Measurements from ENCODE around the gene KRTAP26-1. TPM values are rescaled to one million over a fixed set of nuclear protein-coding genes. Genes with fewer than 3 reads are reported as not detected.
A peak's percentile ranks its signal among the peaks of the same experiment; 100 is the strongest.

KRTAP26-1 gene
- not detected in 2 replicates for total RNA-seq

- H3K36me3 Mint-ChIP-seq (ENCODE audit: low read depth), result no peaks in the 10 kb centered on the region
- peaks cover 2% of the 10 kb centered on the region for H3K27me3 Mint-ChIP-seq (ENCODE audit: insufficient read depth)
- H3K27ac Mint-ChIP-seq, result no peak within 1 kb of the TSS
- H3K9me3 Mint-ChIP-seq, result no peaks in the 10 kb centered on the region
- intact Hi-C loops (cut with micrococcal nuclease), result no loop called here
- no peak within 1 kb of the TSS for H3K4me3 Mint-ChIP-seq
- no peaks in the 10 kb centered on the region for H3K4me1 Mint-ChIP-seq (ENCODE audit: low read depth)
- no peak for DNase-seq (ENCODE audit: low spot score)
Measured at GRCh38 chr21:30320215-30320614, at the start of gene KRTAP26-1. Gene KRTAP26-1, minus strand, starts transcription at chr21:30320315. Its CDS starts 280 bp downstream, at chr21:30320035.

GRCh38 chr21:30355906-30356305 lies 35.8 kb upstream of the KRTAP26-1 start:
- intact Hi-C loops (cut with micrococcal nuclease), result no loop called here
- Mint-ChIP-seq H3K27ac (no peak overlapping the region), H3K4me3 (no peak overlapping the region), H3K4me1 (ENCODE audit: low read depth) (no peaks in the 10 kb centered on the region), H3K36me3 (ENCODE audit: low read depth) (no peaks in the 10 kb centered on the region), H3K9me3 (no peaks in the 10 kb centered on the region), H3K27me3 (ENCODE audit: insufficient read depth) (no peaks in the 10 kb centered on the region)
- no peak for DNase-seq (ENCODE audit: low spot score)

GRCh38 chr21:30354308-30355005 lies 34.3 kb upstream of the KRTAP26-1 start:
- intact Hi-C loops (cut with micrococcal nuclease), result no loop called here
- Mint-ChIP-seq H3K4me3 (no peak overlapping the region), H3K9me3 (no peaks in the 10 kb centered on the region), H3K36me3 (ENCODE audit: low read depth) (no peaks in the 10 kb centered on the region), H3K4me1 (ENCODE audit: low read depth) (no peaks in the 10 kb centered on the region), H3K27me3 (ENCODE audit: insufficient read depth) (no peaks in the 10 kb centered on the region), H3K27ac (no peak overlapping the region)
- no peak for DNase-seq (ENCODE audit: low spot score)

- intact Hi-C loops (cut with micrococcal nuclease), result no loop called here
- Mint-ChIP-seq H3K36me3 (ENCODE audit: low read depth) (no peaks in the 10 kb centered on the region), H3K4me1 (ENCODE audit: low read depth) (no peaks in the 10 kb centered on the region), H3K9me3 (no peaks in the 10 kb centered on the region), H3K4me3 (no peak overlapping the region), H3K27me3 (ENCODE audit: insufficient read depth) (no peaks in the 10 kb centered on the region), H3K27ac (no peak overlapping the region)
- DNase-seq (ENCODE audit: low spot score), result no peak
Measured at GRCh38 chr21:30351534-30351933, 31.4 kb upstream of the KRTAP26-1 start.

GRCh38 chr21:30349572-30349971 lies 29.5 kb upstream of the KRTAP26-1 start:
- intact Hi-C loops (cut with micrococcal nuclease), result no loop called here
- H3K4me1 Mint-ChIP-seq (ENCODE audit: low read depth), result no peaks in the 10 kb centered on the region
- H3K27me3 Mint-ChIP-seq (ENCODE audit: insufficient read depth), result no peaks in the 10 kb centered on the region
- no peak for DNase-seq (ENCODE audit: low spot score)
- no peak overlapping the region for H3K4me3 Mint-ChIP-seq
- H3K36me3 Mint-ChIP-seq (ENCODE audit: low read depth), result no peaks in the 10 kb centered on the region
- H3K27ac Mint-ChIP-seq, result no peak overlapping the region
- no peaks in the 10 kb centered on the region for H3K9me3 Mint-ChIP-seq

GRCh38 chr21:30348506-30348905 lies 28.4 kb upstream of the KRTAP26-1 start, which contains the start of gene KRTAP23-1:
Gene KRTAP23-1, minus strand, starts transcription at chr21:30348606. Its CDS starts 0 bp downstream, at chr21:30348606.
- Mint-ChIP-seq H3K4me1 (ENCODE audit: low read depth) (no peaks in the 10 kb centered on the region), H3K4me3 (no peak within 1 kb of the TSS), H3K27me3 (ENCODE audit: insufficient read depth) (no peaks in the 10 kb centered on the region), H3K9me3 (no peaks in the 10 kb centered on the region), H3K36me3 (ENCODE audit: low read depth) (no peaks in the 10 kb centered on the region), H3K27ac (peak within 1 kb of the TSS; percentile 19)
- intact Hi-C loops (cut with micrococcal nuclease), result no loop called here
- no peak for DNase-seq (ENCODE audit: low spot score)

- Mint-ChIP-seq H3K27ac (no peak overlapping the region), H3K4me1 (ENCODE audit: low read depth) (no peaks in the 10 kb centered on the region), H3K9me3 (no peaks in the 10 kb centered on the region), H3K36me3 (ENCODE audit: low read depth) (no peaks in the 10 kb centered on the region), H3K4me3 (no peak overlapping the region), H3K27me3 (ENCODE audit: insufficient read depth) (no peaks in the 10 kb centered on the region)
- intact Hi-C loops (cut with micrococcal nuclease), result no loop called here
- no peak for DNase-seq (ENCODE audit: low spot score)
Measured at GRCh38 chr21:30345014-30345413, 24.9 kb upstream of the KRTAP26-1 start.

- Mint-ChIP-seq H3K4me1 (ENCODE audit: low read depth) (no peaks in the 10 kb centered on the region), H3K36me3 (ENCODE audit: low read depth) (no peaks in the 10 kb centered on the region), H3K27ac (no peak overlapping the region), H3K27me3 (ENCODE audit: insufficient read depth) (no peaks in the 10 kb centered on the region), H3K9me3 (no peaks in the 10 kb centered on the region), H3K4me3 (no peak overlapping the region)
- intact Hi-C loops (cut with micrococcal nuclease), result no loop called here
- DNase-seq (ENCODE audit: low spot score), result no peak
Measured at GRCh38 chr21:30340714-30341573, 20.8 kb upstream of the KRTAP26-1 start.

- no peaks in the 10 kb centered on the region for H3K9me3 Mint-ChIP-seq
- intact Hi-C loops (cut with micrococcal nuclease), result no loop called here
Measured at GRCh38 chr21:30338717-30339116, 18.6 kb upstream of the KRTAP26-1 start.

GRCh38 chr21:30337772-30338171 lies 17.7 kb upstream of the KRTAP26-1 start:
- Mint-ChIP-seq H3K4me3 (no peak overlapping the region), H3K36me3 (ENCODE audit: low read depth) (no peaks in the 10 kb centered on the region), H3K4me1 (ENCODE audit: low read depth) (no peaks in the 10 kb centered on the region), H3K27me3 (ENCODE audit: insufficient read depth) (no peaks in the 10 kb centered on the region), H3K9me3 (no peaks in the 10 kb centered on the region), H3K27ac (no peak overlapping the region)
- intact Hi-C loops (cut with micrococcal nuclease), result no loop called here
- DNase-seq (ENCODE audit: low spot score), result no peak

More at GRCh38 chr21:30338717-30339116, 18.6 kb upstream of the KRTAP26-1 start:
- Mint-ChIP-seq H3K36me3 (ENCODE audit: low read depth) (no peaks in the 10 kb centered on the region), H3K4me1 (ENCODE audit: low read depth) (no peaks in the 10 kb centered on the region), H3K27ac (no peak overlapping the region), H3K27me3 (ENCODE audit: insufficient read depth) (no peaks in the 10 kb centered on the region), H3K4me3 (no peak overlapping the region)
- no peak for DNase-seq (ENCODE audit: low spot score)

GRCh38 chr21:30337276-30337744 lies 17.2 kb upstream of the KRTAP26-1 start, which contains the start of gene KRTAP27-1:
Gene KRTAP27-1, minus strand, starts transcription at chr21:30337694. Its CDS starts 26 bp downstream, at chr21:30337668.
- intact Hi-C loops (cut with micrococcal nuclease), result no loop called here
- Mint-ChIP-seq H3K9me3 (no peaks in the 10 kb centered on the region), H3K27me3 (ENCODE audit: insufficient read depth) (no peaks in the 10 kb centered on the region), H3K4me1 (ENCODE audit: low read depth) (no peaks in the 10 kb centered on the region), H3K4me3 (no peak within 1 kb of the TSS), H3K36me3 (ENCODE audit: low read depth) (no peaks in the 10 kb centered on the region), H3K27ac (no peak within 1 kb of the TSS)
- no peak for DNase-seq (ENCODE audit: low spot score)

- no peak overlapping the region for H3K4me3 Mint-ChIP-seq
- intact Hi-C loops (cut with micrococcal nuclease), result no loop called here
- no peaks in the 10 kb centered on the region for H3K27me3 Mint-ChIP-seq (ENCODE audit: insufficient read depth)
- no peak for DNase-seq (ENCODE audit: low spot score)
- H3K9me3 Mint-ChIP-seq, result no peaks in the 10 kb centered on the region
- H3K4me1 Mint-ChIP-seq (ENCODE audit: low read depth), result no peaks in the 10 kb centered on the region
- H3K27ac Mint-ChIP-seq, result no peak overlapping the region
- H3K36me3 Mint-ChIP-seq (ENCODE audit: low read depth), result no peaks in the 10 kb centered on the region
Measured at GRCh38 chr21:30336596-30336995, 16.5 kb upstream of the KRTAP26-1 start.

- no peak overlapping the region for H3K4me3 Mint-ChIP-seq
- no peak overlapping the region for H3K27ac Mint-ChIP-seq
- H3K9me3 Mint-ChIP-seq, result no peaks in the 10 kb centered on the region
- DNase-seq (ENCODE audit: low spot score), result no peak
- H3K27me3 Mint-ChIP-seq (ENCODE audit: insufficient read depth), result no peaks in the 10 kb centered on the region
- no peaks in the 10 kb centered on the region for H3K36me3 Mint-ChIP-seq (ENCODE audit: low read depth)
- H3K4me1 Mint-ChIP-seq (ENCODE audit: low read depth), result no peaks in the 10 kb centered on the region
- intact Hi-C loops (cut with micrococcal nuclease), result no loop called here
Measured at GRCh38 chr21:30333736-30334135, 13.6 kb upstream of the KRTAP26-1 start.
